A549 treated with GW870086 at 1 μM for 4 hours (cell line): ENCODE measurements around the gene JAKMIP3. TPM values are rescaled to one million over a fixed set of nuclear protein-coding genes. Genes with fewer than 3 reads are reported as not detected.

Experiments used
- total RNA-seq: library from RNA; stranded (reverse); fragments of 200-300 nt; extraction: Qiagen RNA extraction; gene quantifications from 5 replicates; pipeline ENCODE4 v1.2.3, GENCODE V29; 2022; ENCODE audit warnings: low read depth

Gene JAKMIP3
- total RNA-seq = 1.00 to 1.4 TPM (median 1.1 TPM) in 5 replicates

DNA sequence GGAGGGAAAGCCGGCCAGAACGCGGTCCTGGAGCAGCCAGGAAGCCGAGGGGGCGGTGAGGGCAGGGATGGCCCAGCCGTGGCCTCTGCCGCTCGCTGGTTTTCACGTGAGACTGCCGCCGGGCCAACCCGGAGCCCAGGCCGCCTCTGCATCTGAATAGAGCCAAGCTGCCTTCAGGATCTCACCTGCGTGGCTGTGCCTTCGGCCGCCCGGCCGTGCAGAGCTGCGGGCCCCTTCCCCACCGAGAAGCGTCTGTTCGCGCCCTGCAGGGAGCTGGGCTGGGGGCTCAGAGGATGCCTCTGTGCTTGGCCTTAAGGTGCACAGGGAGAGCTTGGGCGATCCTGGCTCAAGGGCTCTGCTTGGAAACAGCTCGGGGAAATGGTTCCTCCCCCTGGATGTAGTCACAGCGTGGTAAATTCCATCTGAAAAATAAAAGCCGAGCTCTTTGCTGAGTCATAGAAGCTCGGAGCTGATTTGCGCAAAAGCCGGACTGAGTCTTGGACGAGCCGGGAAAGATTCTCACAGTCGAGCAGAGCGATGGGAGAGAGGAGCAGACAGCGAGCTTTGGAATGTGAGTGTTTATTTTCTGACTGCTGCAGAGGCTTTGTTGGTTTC, at the start of gene JAKMIP3:
TSS of gene JAKMIP3 (plus strand) at position 456 of the 615 bp plus-strand sequence. CDS start 38,863 bp downstream, outside the sequence.

Other genes with a start within 250 kb of the JAKMIP3 start
- 22.7 to 31.4 TPM (median 30.2 TPM) in 5 replicates for gene PPP2R2D, start 164.9 kb upstream of the JAKMIP3 start, total RNA-seq
- gene BNIP3, start 84.0 kb upstream of the JAKMIP3 start, total RNA-seq = 40.3 to 48.3 TPM (median 42.8 TPM) in 5 replicates
- 15.5 to 18.8 TPM (median 18.5 TPM) in 5 replicates for gene DPYSL4, start 121.0 kb downstream of the JAKMIP3 start, total RNA-seq
- 35.9 to 48.8 TPM (median 46.9 TPM) in 5 replicates for gene STK32C, start 242.0 kb downstream of the JAKMIP3 start, total RNA-seq